HG02981 (cell line): ENCODE results near the gene DGKZ.

Experiments
- ATAC-seq: cut with Tn5 transposase; IDR thresholded peaks from one replicate; pipeline ENCODE4 v1.9.1; 2021; ENCODE audit warnings: mild to moderate bottlenecking, moderate library complexity; ENCODE audit not compliant: unreplicated experiment

Gene DGKZ

DNA sequence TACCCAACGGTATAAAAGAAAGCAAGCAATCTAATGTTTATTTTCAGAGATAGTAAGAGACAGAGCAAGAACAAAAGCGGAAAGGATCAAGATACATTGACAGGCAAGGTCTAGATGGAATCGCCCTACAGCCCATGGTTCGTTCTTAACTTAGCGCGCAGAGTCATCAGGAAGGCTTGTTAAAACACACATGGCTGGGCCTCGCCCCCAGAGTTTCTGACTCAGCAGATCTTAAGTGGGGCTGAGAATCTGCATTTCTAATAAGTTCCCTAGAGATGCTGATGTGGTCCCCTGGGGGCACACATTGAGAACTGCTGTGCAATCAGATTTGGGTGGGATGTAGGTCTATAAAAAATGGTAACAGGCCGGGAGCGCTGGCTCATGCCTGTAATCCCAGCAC, 80.1 kb downstream of the DGKZ start:
- no peak for ATAC-seq

DNA sequence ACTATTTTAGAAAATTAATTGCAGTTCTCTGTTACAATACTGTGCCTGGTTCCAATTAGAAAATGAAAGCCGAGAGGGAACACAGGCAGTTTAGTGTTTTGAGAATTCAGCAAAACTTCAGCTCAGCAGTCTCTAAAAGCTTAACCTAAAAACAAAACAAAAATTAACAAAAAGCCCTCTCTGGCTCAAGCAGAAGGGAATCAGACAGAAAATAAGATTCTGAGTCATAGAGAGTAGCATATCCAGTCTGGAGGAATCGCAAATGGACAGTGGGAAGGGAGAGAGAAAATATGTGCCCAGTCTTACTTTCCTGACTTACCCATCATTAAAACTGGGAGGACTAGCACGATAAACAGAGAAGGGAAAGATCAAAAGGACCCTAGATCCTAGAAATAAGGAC, 82.5 kb downstream of the DGKZ start:
- ATAC-seq, result no peak
